ENCODE data around the gene TRABD.

- TF ChIP-seq CTCF (IDR thresholded peaks at IDR 0.05) (no peak), POLR2AphosphoS5 (IDR thresholded peaks at IDR 0.05) (no peak), POLR2A (IDR thresholded peaks at IDR 0.05) (no peak)
These were observed 38.4 kb downstream of the TRABD start for GRCh38 chr22:50224071-50224470.

Measured in breast epithelium (tissue), 3 donors.